Panc1 (cell line): ENCODE measurements around the gene OR13C2. TPM values are rescaled to one million over a fixed set of nuclear protein-coding genes. Genes with fewer than 3 reads are reported as not detected.

Experiments used
- ATAC-seq: fragments of 200-7000 bp; cut with Tn5 transposase; 2 replicates; pipeline ENCODE4 v1.9.1; 2020; ENCODE audit warnings: mild to moderate bottlenecking, moderate library complexity
- BruUV-seq: library from RNA; stranded (reverse); fragments of 400-500 nt; replicated peaks from 2 replicates; lab custom pipeline; 2021; lab: Mats Ljungman, UMichigan
- CTCF ChIA-PET: fragments of 300-600 bp; sonication (Branson Sonifier 250); formaldehyde crosslinking; loops from one replicate; lab custom pipeline; 2022; ENCODE audit warnings: antibody characterized with exemption; lab: Charles Lee
- POLR2A ChIA-PET: fragments of 300-600 bp; sonication (Branson Sonifier 250); formaldehyde crosslinking; loops from one replicate; lab custom pipeline; 2022; ENCODE audit warnings: antibody characterized with exemption; lab: Charles Lee
- DNase-seq: peaks from one replicate; pipeline ENCODE4 v3.0.0-alpha.2; 2010; ENCODE audit warnings: low read depth, low spot score
- H3K27ac ChIP-seq: 2 replicates; pipeline ENCODE4 v1.5.1; 2011; ENCODE audit warnings: mild to moderate bottlenecking, low read length, inconsistent platforms
- H3K27me3 ChIP-seq: fragments of 200-500 bp; sonication (Bioruptor generic); 2 replicates; pipeline ENCODE4 v1.6.0; 2014; ENCODE audit warnings: low read length, inconsistent platforms; ENCODE audit not compliant: control insufficient read depth, insufficient read depth
- H3K36me3 ChIP-seq: fragments of 200-500 bp; sonication (Bioruptor generic); 2 replicates; pipeline ENCODE4 v1.5.1; 2014; ENCODE audit warnings: inconsistent platforms, mild to moderate bottlenecking, low read length, moderate library complexity; ENCODE audit not compliant: control insufficient read depth, insufficient read depth
- H3K4me1 ChIP-seq: 2 replicates; pipeline ENCODE4 v1.5.1; 2011; ENCODE audit warnings: inconsistent platforms, mild to moderate bottlenecking, low read length, moderate library complexity; ENCODE audit not compliant: control insufficient read depth, insufficient read depth
- H3K4me3 ChIP-seq, 2 experiments: 2 replicates each; pipeline ENCODE4 v1.5.1; 2011 to 2012; ENCODE audit warnings: low read depth in 2 of 2, low read length in 2 of 2, mild to moderate bottlenecking in 2 of 2, inconsistent platforms in 1 of 2, moderate library complexity in 1 of 2
- H3K9me3 ChIP-seq: fragments of 200-500 bp; sonication (Bioruptor generic); 2 replicates; pipeline ENCODE4 v1.5.1; 2014; ENCODE audit warnings: low read depth, mild to moderate bottlenecking, inconsistent platforms, low read length, moderate library complexity; ENCODE audit not compliant: control insufficient read depth, insufficient read depth
- POLR2AphosphoS5 ChIP-seq: IDR thresholded peaks from 2 replicates; pipeline ENCODE4 v1.6.1; 2012; ENCODE audit warnings: mild to moderate bottlenecking, low read depth, low read length, moderate library complexity
- SIN3A ChIP-seq: IDR thresholded peaks from 2 replicates; pipeline ENCODE4 v1.6.1; 2012; ENCODE audit warnings: low read depth, mild to moderate bottlenecking, low read length, moderate library complexity, borderline replicate concordance; ENCODE audit not compliant: insufficient read depth
- TCF7L2 ChIP-seq: IDR thresholded peaks from 2 replicates; pipeline ENCODE4 v1.6.1; 2011; ENCODE audit warnings: mild to moderate bottlenecking, low read depth, low read length, inconsistent platforms
- in situ Hi-C: cut with HindIII; loops from 2 replicates; pipeline ENCODE4 v1.10.0; 2016; ENCODE audit warnings: low sequenced_read_pairs, low pct_unique_long_range_greater_than_20kb
- intact Hi-C: fragments of 100-400 bp; cut with micrococcal nuclease; formaldehyde crosslinking; loops from one replicate; pipeline ENCODE4 v1.10.0; 2022; ENCODE audit not compliant: unreplicated experiment
- total RNA-seq: library from RNA; stranded (reverse); gene quantifications from one replicate; pipeline ENCODE4 v1.2.1, GENCODE V29; 2021; ENCODE audit not compliant: unreplicated experiment
- TF ChIP-seq, protein P1 (sequence below), 2 experiments: IDR thresholded peaks; 2 replicates each; pipeline ENCODE4 v1.6.1; 2011 to 2012; ENCODE audit warnings: low read depth in 2 of 2, control low read depth in 1 of 2, low read length in 1 of 2, mild to moderate bottlenecking in 1 of 2, moderate library complexity in 1 of 2; ENCODE audit not compliant: insufficient read depth in 1 of 2
- TF ChIP-seq, protein P2 (sequence below): fragments of 450-650 bp; IDR thresholded peaks from 2 replicates; pipeline ENCODE4 v1.5.1; 2017; ENCODE audit warnings: mild to moderate bottlenecking

OR13C2 gene
- total RNA-seq, 1 experiment from 2014 or later, result not detected

DNA sequence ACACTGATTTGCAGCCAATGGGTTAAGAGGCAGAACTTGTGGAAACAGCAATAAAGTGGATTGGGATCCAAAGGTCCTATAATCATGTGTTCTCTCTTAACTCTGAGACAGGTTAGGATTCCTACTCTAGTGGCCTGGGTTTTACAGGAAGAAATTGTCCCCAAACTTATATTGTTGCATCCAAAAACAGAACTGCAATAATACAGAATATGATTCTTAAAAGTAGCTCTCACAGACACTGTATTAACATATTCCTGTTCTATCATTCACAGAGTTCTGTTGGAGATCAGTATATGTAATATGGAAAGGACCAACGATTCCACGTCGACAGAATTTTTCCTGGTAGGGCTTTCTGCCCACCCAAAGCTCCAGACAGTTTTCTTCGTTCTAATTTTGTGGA, 36.6 kb downstream of the OR13C2 start, which contains the start of gene OR13C8:
OR13C8 (plus strand) TSS at position 301 of the 400 bp plus-strand sequence; CDS start at position 301, 0 bp downstream.
- Histone ChIP-seq H3K36me3 (no peaks in the 10 kb centered on the region), H3K9me3 (no peaks in the 10 kb centered on the region), H3K27me3 (no peaks in the 10 kb centered on the region), H3K4me3 (no peak within 1 kb of the TSS), H3K27ac (no peak within 1 kb of the TSS), H3K4me1 (no peaks in the 10 kb centered on the region)
- no peak for ATAC-seq
- in situ Hi-C loops, result no loop called here
- intact Hi-C loops, result no loop called here
- no peak for TF ChIP-seq TCF7L2
- TF ChIP-seq, protein P1, sequence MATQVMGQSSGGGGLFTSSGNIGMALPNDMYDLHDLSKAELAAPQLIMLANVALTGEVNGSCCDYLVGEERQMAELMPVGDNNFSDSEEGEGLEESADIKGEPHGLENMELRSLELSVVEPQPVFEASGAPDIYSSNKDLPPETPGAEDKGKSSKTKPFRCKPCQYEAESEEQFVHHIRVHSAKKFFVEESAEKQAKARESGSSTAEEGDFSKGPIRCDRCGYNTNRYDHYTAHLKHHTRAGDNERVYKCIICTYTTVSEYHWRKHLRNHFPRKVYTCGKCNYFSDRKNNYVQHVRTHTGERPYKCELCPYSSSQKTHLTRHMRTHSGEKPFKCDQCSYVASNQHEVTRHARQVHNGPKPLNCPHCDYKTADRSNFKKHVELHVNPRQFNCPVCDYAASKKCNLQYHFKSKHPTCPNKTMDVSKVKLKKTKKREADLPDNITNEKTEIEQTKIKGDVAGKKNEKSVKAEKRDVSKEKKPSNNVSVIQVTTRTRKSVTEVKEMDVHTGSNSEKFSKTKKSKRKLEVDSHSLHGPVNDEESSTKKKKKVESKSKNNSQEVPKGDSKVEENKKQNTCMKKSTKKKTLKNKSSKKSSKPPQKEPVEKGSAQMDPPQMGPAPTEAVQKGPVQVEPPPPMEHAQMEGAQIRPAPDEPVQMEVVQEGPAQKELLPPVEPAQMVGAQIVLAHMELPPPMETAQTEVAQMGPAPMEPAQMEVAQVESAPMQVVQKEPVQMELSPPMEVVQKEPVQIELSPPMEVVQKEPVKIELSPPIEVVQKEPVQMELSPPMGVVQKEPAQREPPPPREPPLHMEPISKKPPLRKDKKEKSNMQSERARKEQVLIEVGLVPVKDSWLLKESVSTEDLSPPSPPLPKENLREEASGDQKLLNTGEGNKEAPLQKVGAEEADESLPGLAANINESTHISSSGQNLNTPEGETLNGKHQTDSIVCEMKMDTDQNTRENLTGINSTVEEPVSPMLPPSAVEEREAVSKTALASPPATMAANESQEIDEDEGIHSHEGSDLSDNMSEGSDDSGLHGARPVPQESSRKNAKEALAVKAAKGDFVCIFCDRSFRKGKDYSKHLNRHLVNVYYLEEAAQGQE (IDR thresholded peaks at IDR 0.05; ENCODE audit: insufficient read depth in 1 of 2, low read depth in 2 of 2, low read length in 1 of 2), result no peak
- TF ChIP-seq, protein P2, sequence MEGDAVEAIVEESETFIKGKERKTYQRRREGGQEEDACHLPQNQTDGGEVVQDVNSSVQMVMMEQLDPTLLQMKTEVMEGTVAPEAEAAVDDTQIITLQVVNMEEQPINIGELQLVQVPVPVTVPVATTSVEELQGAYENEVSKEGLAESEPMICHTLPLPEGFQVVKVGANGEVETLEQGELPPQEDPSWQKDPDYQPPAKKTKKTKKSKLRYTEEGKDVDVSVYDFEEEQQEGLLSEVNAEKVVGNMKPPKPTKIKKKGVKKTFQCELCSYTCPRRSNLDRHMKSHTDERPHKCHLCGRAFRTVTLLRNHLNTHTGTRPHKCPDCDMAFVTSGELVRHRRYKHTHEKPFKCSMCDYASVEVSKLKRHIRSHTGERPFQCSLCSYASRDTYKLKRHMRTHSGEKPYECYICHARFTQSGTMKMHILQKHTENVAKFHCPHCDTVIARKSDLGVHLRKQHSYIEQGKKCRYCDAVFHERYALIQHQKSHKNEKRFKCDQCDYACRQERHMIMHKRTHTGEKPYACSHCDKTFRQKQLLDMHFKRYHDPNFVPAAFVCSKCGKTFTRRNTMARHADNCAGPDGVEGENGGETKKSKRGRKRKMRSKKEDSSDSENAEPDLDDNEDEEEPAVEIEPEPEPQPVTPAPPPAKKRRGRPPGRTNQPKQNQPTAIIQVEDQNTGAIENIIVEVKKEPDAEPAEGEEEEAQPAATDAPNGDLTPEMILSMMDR, result no peak
- TF ChIP-seq POLR2AphosphoS5, result no peak
- no peak for TF ChIP-seq SIN3A
- no peak for DNase-seq
- ChIA-PET POLR2A (no interaction called here), CTCF (no interaction called here)
- no TSS peak for BruUV-seq

DNA sequence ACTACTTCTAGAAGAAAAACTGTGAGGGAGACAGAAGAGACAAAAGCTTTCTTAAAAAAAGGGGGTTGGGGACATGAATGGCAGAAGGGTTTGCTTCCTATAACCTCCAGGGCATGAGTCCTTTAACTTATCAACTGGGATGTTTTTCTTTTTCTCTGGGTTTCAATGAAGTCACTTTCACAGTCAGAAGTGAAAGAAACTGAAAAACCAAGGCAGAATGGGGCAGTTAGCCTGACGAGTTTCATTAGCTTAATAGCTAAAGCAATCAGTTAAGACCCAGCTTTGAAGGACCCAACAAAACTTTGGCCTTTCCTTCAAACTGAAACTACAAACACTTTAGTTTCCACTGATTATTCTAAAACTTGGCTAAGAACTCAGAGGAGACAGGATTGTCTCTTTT, 41.1 kb downstream of the OR13C2 start:
- POLR2A ChIA-PET, result no interaction called here
- DNase-seq (no peak), ATAC-seq (no peak)
- Histone ChIP-seq H3K27ac (no peak overlapping the region), H3K36me3 (no peaks in the 10 kb centered on the region), H3K9me3 (no peaks in the 10 kb centered on the region), H3K4me3 (no peak overlapping the region), H3K27me3 (no peaks in the 10 kb centered on the region), H3K4me1 (no peaks in the 10 kb centered on the region)
- no TSS peak for BruUV-seq
- intact Hi-C loops, result no loop called here
- in situ Hi-C loops, result no loop called here
- CTCF ChIA-PET, result no interaction called here
- TF ChIP-seq, protein P2, result no peak
- TF ChIP-seq SIN3A, result no peak
- TF ChIP-seq, protein P1 (IDR thresholded peaks at IDR 0.05; ENCODE audit: insufficient read depth in 1 of 2, low read depth in 2 of 2, low read length in 1 of 2), result no peak
- no peak for TF ChIP-seq TCF7L2
- no peak for TF ChIP-seq POLR2AphosphoS5
